HepG2 (cell line): Measurements from ENCODE around the gene HOXA6. TPM values are rescaled to one million over a fixed set of nuclear protein-coding genes. Genes with fewer than 3 reads are reported as not detected.

Experiments used
- ATAC-seq: fragments of 200-7000 bp; cut with Tn5 transposase; 3 replicates; pipeline ENCODE4 v1.9.1; 2020; ENCODE audit warnings: mild to moderate bottlenecking, moderate library complexity
- BruUV-seq: library from RNA; stranded (reverse); fragments of 400-500 nt; replicated peaks from 2 replicates; lab custom pipeline; 2021; lab: Mats Ljungman, UMichigan
- CTCF ChIA-PET: fragments of 300-600 bp; formaldehyde crosslinking; extraction: SDS; loops from one replicate; lab custom pipeline; 2021; ENCODE audit warnings: low total read pairs, inconsistent platforms, low intra/inter-chr PET ratio; lab: Yijun Ruan, JAX
- POLR2A ChIA-PET: fragments of 350-600 bp; sonication (Branson Sonifier 250); formaldehyde crosslinking; loops from one replicate; lab custom pipeline; 2020; ENCODE audit warnings: antibody characterized with exemption, inconsistent platforms; lab: Yijun Ruan, JAX
- DNase-seq: peaks from one replicate; pipeline ENCODE4 v3.0.0-alpha.2; 2015; ENCODE audit warnings: low spot score
- FAIRE-seq: peaks from 3 replicates; lab custom pipeline; 2011; peaks lifted over from hg19 to GRCh38; lab: Jason Lieb, UNC
- H2AFZ ChIP-seq: one replicate; pipeline ENCODE4 v1.6.1; 2011; ENCODE audit warnings: low read length, inconsistent platforms
- H3K27ac ChIP-seq: fragments of 300-600 bp; 3 replicates; pipeline ENCODE4 v1.8.0; 2011; ENCODE audit warnings: mixed run types, mild to moderate bottlenecking, mixed read lengths, low read length, inconsistent platforms; ENCODE audit not compliant: insufficient read depth; ENCODE audit errors: extremely low read length
- H3K27me3 ChIP-seq, 2 experiments: fragments of 200-600 bp in 1 of 2; 2 replicates in 1 of 2; 3 replicates in 1 of 2; pipeline versions ENCODE4 v1.6.0 to v1.8.0; 2011; ENCODE audit warnings: low read length in 2 of 2, mild to moderate bottlenecking in 2 of 2, moderate library complexity in 2 of 2, inconsistent platforms in 1 of 2; ENCODE audit not compliant: insufficient read depth in 2 of 2, control insufficient read depth in 1 of 2
- H3K36me3 ChIP-seq, 2 experiments: fragments of 200-600 bp in 1 of 2; replicated peaks in 1 of 2; 2 replicates in 1 of 2; 3 replicates in 1 of 2; pipeline versions ENCODE4 v1.5.1 to v1.8.0; 2011; ENCODE audit warnings: low read length in 2 of 2, inconsistent platforms in 1 of 2; ENCODE audit not compliant: insufficient read depth in 2 of 2, control insufficient read depth in 1 of 2
- H3K4me1 ChIP-seq: 2 replicates; pipeline ENCODE4 v1.5.1; 2012; ENCODE audit warnings: low read length, inconsistent platforms; ENCODE audit not compliant: insufficient read depth
- H3K4me2 ChIP-seq: 2 replicates; pipeline ENCODE4 v1.6.0; 2011; ENCODE audit warnings: low read depth, low read length, inconsistent platforms
- H3K4me3 ChIP-seq, 3 experiments: fragments of 200-600 bp in 1 of 3; sonication (generic), shearing (Covaris generic) in 1 of 3; replicated peaks in 1 of 3; 2 replicates each; pipeline ENCODE4 v1.5.1; 2011 to 2016; ENCODE audit warnings: low read length in 3 of 3, inconsistent platforms in 2 of 3, low read depth in 2 of 3, mild to moderate bottlenecking in 2 of 3, control low read depth in 1 of 3, mixed read lengths in 1 of 3; ENCODE audit not compliant: insufficient read depth in 1 of 3
- H3K79me2 ChIP-seq: one replicate; pipeline ENCODE4 v1.6.1; 2011; ENCODE audit warnings: low read length, inconsistent platforms; ENCODE audit not compliant: insufficient read depth
- H3K9ac ChIP-seq: 2 replicates; pipeline ENCODE4 v1.6.0; 2011; ENCODE audit warnings: mild to moderate bottlenecking, low read depth, low read length, inconsistent platforms; ENCODE audit not compliant: insufficient read depth
- H3K9me3 ChIP-seq: 2 replicates; pipeline ENCODE4 v1.5.1; 2012; ENCODE audit warnings: mild to moderate bottlenecking, low read length
- H4K20me1 ChIP-seq: 2 replicates; pipeline ENCODE4 v1.6.0; 2011; ENCODE audit warnings: inconsistent platforms, mild to moderate bottlenecking, low read length, moderate library complexity; ENCODE audit not compliant: insufficient read depth
- CREM ChIP-seq, 2 experiments: sonication (generic) in 1 of 2; formaldehyde crosslinking in 1 of 2; IDR thresholded peaks; 2 replicates each; pipeline versions ENCODE4 v1.4.0 to v1.6.1; 2016 to 2020; ENCODE audit warnings: antibody characterized with exemption in 1 of 2, mild to moderate bottlenecking in 1 of 2, missing genetic modification reagents in 1 of 2
- HDAC2 ChIP-seq: sonication (generic); formaldehyde crosslinking; IDR thresholded peaks from 2 replicates; pipeline ENCODE4 v1.4.0; 2020; ENCODE audit warnings: missing genetic modification reagents
- NFYB ChIP-seq: sonication (generic); formaldehyde crosslinking; IDR thresholded peaks from 2 replicates; pipeline ENCODE4 v1.4.0; 2020; ENCODE audit warnings: missing genetic modification reagents
- ZFX ChIP-seq: sonication (generic); formaldehyde crosslinking; IDR thresholded peaks from 2 replicates; pipeline ENCODE4 v1.4.0; 2020; ENCODE audit warnings: mild to moderate bottlenecking, low read depth, missing genetic modification reagents, moderate library complexity
- ZIK1 ChIP-seq: sonication (generic); formaldehyde crosslinking; IDR thresholded peaks from 2 replicates; pipeline ENCODE4 v1.5.0; 2020; ENCODE audit warnings: mild to moderate bottlenecking, low read depth, missing genetic modification reagents, borderline replicate concordance
- ZNF337 ChIP-seq: sonication (generic); formaldehyde crosslinking; IDR thresholded peaks from 2 replicates; pipeline ENCODE4 v1.5.1; 2020; ENCODE audit warnings: missing genetic modification reagents, low read depth, mild to moderate bottlenecking, borderline replicate concordance
- ZNF383 ChIP-seq: sonication (generic); formaldehyde crosslinking; IDR thresholded peaks from 2 replicates; pipeline ENCODE4 v1.4.0; 2020; ENCODE audit warnings: missing genetic modification reagents, mild to moderate bottlenecking, borderline replicate concordance
- ZNF598 ChIP-seq: sonication (generic); formaldehyde crosslinking; IDR thresholded peaks from 2 replicates; pipeline ENCODE4 v1.5.1; 2020; ENCODE audit warnings: mild to moderate bottlenecking, missing genetic modification reagents, borderline replicate concordance
- WGBS: methylation state at CpG from one replicate; pipeline ENCODE4 v1.1.6; 2017; ENCODE audit warnings: low lambda C conversion rate; 5-methylcytosine and 5-hydroxymethylcytosine counted together
- in situ Hi-C: cut with HindIII; loops from 2 replicates; pipeline ENCODE4 v1.10.0; 2017; ENCODE audit warnings: low pct_unique_long_range_greater_than_20kb; ENCODE audit not compliant: extremely low pct_ligation_motif_present
- intact Hi-C: fragments of 100-400 bp; cut with micrococcal nuclease; formaldehyde crosslinking; loops from one replicate; pipeline ENCODE4 v1.10.0; 2022; ENCODE audit not compliant: unreplicated experiment
- polyA plus RNA-seq, 8 experiments: library from polyadenylated mRNA; depleted of rRNA in 3 of 8; stranded (reverse) in 7 of 8; unstranded in 1 of 8; fragments of >200 nt; fragmentation: Illumina TruSeq in 4 of 8; extraction: Trizol in 4 of 8; gene quantifications; 2 replicates each; pipeline versions ENCODE4 v1.2.1 to v1.2.3, GENCODE V29; 2011 to 2016; ENCODE audit warnings: low read depth in 4 of 8, missing spikeins in 1 of 8, mixed read lengths in 1 of 8; ENCODE audit not compliant: insufficient read depth in 1 of 8
- total RNA-seq, 5 experiments: library from RNA; depleted of rRNA; stranded (reverse); fragments of >200 nt; fragmentation: Illumina TruSeq; extraction: Trizol; gene quantifications; 2 replicates each; pipeline ENCODE4 v1.2.3, GENCODE V29; 2016; ENCODE audit warnings: low read depth in 1 of 5
- TF ChIP-seq, protein P1 (sequence below): IDR thresholded peaks from 2 replicates; pipeline ENCODE4 v1.6.1; 2016
- TF ChIP-seq, protein P2 (sequence below), 2 experiments: sonication (generic) in 1 of 2; formaldehyde crosslinking in 1 of 2; IDR thresholded peaks; 2 replicates each; pipeline versions ENCODE4 v1.6.1 to v1.9.0; 2014 to 2022; ENCODE audit warnings: antibody characterized with exemption in 1 of 2, borderline replicate concordance in 1 of 2, inconsistent platforms in 1 of 2, low read depth in 1 of 2, missing genetic modification reagents in 1 of 2

HOXA6 gene
- total and polyA plus RNA-seq, 2 of the 13 experiments (the other 11 are each of a cell fraction or from before 2014, with no cell fraction given), result 1.3 to 1.5 TPM

DNA sequence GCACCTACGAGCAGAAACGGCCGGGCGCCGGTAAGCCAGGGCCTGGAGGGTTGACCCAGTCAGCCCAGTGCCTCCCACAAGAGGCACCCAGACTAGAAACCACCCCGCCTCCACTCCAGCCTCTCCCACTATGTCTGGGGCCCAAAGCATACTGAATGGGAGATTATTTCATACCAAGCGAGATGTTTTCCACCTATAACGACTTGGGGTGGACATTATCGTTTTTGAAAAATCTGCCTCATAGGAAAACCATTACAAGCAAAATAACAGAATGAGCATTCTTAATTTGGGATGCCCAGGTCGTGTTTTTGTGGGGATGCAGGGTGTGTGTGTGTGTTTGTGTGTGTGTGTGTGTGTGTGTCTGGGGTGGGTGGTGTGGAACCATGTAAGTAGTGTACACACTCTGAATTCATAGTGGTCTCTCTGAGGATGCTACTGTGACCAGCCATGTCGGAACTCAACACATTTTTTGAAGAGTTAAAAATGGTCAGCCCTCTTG is 1.6 kb downstream of the HOXA6 start (continued):
- no peak for TF ChIP-seq ZIK1 (CRISPR knock-in tag)

DNA sequence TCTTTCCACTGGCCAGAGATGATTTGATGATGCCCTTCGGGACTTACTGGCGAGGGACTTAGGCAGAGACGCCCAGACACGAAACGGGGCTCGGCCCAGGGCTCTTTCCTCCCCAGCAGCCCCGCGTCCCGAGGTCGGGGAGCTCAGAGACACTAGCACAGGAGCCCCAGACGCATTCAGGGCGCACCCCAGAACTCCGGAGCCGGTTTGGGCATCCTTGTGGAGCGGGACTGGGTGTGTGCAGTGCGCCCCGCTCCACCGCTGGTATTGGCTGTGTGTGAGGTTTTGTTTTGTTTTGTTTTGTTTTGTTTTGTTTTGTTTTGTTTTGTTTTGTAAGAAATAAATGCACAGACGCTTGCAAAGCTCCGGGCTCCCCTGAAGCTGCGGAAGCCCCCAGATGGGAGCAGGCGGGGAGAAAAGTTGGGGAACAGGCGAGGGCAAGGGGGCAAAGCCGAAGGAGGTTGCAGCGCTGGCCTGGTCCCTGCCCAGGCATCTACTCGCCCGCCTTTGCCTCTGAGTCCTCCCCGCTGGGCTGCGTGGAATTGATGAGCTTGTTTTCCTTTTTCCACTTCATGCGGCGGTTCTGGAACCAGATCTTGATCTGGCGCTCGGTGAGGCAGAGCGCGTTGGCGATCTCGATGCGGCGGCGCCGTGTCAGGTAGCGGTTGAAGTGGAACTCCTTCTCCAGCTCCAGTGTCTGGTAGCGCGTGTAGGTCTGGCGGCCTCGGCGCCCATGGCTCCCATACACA is 2.2 kb downstream of the HOXA6 start:
- FAIRE-seq (no peak), DNase-seq (no peak), ATAC-seq (no peak)
- no peak overlapping the region for H3K9ac ChIP-seq
- WGBS, result 97% methylated on average over 35 of the region's 47 CpGs
- CTCF ChIA-PET, result no interaction called here
- no TSS peak for BruUV-seq
- peaks cover 5% of the 10 kb centered on the region for H3K79me2 ChIP-seq
- no peak overlapping the region for H2AFZ ChIP-seq
- H3K9me3 ChIP-seq, result no peaks in the 10 kb centered on the region
- no peaks in the 10 kb centered on the region; a peak in 2 of 5 replicates for H3K36me3 ChIP-seq
- no peak overlapping the region for H3K4me3 ChIP-seq
- intact Hi-C loops (no loop called here), in situ Hi-C loops (no loop called here)
- H4K20me1 ChIP-seq, result no peaks in the 10 kb centered on the region
- POLR2A ChIA-PET, result no interaction called here
- no peaks in the 10 kb centered on the region; a peak in 1 of 5 replicates for H3K27me3 ChIP-seq
- no peak overlapping the region for H3K4me2 ChIP-seq
- H3K4me1 ChIP-seq, result peaks cover 30% of the 10 kb centered on the region
- no peak overlapping the region for H3K27ac ChIP-seq
- TF ChIP-seq ZNF337 (no peak), ZFX (no peak), ZNF383 (CRISPR knock-in tag) (no peak), NFYB (CRISPR knock-in tag) (no peak), ZNF598 (CRISPR knock-in tag) (no peak), CREM (IDR thresholded peaks at IDR 0.05) (no peak), CREM (CRISPR knock-in tag; IDR thresholded peaks at IDR 0.05) (no peak), HDAC2 (no peak)
- TF ChIP-seq, protein P1, sequence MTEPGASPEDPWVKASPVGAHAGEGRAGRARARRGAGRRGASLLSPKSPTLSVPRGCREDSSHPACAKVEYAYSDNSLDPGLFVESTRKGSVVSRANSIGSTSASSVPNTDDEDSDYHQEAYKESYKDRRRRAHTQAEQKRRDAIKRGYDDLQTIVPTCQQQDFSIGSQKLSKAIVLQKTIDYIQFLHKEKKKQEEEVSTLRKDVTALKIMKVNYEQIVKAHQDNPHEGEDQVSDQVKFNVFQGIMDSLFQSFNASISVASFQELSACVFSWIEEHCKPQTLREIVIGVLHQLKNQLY (CRISPR knock-in tag), result no peak
- TF ChIP-seq, protein P2, sequence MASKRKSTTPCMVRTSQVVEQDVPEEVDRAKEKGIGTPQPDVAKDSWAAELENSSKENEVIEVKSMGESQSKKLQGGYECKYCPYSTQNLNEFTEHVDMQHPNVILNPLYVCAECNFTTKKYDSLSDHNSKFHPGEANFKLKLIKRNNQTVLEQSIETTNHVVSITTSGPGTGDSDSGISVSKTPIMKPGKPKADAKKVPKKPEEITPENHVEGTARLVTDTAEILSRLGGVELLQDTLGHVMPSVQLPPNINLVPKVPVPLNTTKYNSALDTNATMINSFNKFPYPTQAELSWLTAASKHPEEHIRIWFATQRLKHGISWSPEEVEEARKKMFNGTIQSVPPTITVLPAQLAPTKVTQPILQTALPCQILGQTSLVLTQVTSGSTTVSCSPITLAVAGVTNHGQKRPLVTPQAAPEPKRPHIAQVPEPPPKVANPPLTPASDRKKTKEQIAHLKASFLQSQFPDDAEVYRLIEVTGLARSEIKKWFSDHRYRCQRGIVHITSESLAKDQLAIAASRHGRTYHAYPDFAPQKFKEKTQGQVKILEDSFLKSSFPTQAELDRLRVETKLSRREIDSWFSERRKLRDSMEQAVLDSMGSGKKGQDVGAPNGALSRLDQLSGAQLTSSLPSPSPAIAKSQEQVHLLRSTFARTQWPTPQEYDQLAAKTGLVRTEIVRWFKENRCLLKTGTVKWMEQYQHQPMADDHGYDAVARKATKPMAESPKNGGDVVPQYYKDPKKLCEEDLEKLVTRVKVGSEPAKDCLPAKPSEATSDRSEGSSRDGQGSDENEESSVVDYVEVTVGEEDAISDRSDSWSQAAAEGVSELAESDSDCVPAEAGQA (IDR thresholded peaks at IDR 0.05; ENCODE audit: low read depth), result no peak
- TF ChIP-seq, protein P2 (CRISPR knock-in tag; IDR thresholded peaks at IDR 0.05; ENCODE audit: borderline replicate concordance), result no peak
